Lower leg skin (tissue), 4 donors: ENCODE data around the gene TBRG4. TPM values are rescaled to one million over a fixed set of nuclear protein-coding genes. Genes with fewer than 3 reads are reported as not detected.

Source experiments
- DNase-seq, 2 donors: peaks; one replicate each; pipeline ENCODE4 v3.0.0-alpha.2; 2019; ENCODE audit warnings: low spot score in 2 of 2
- H3K4me3 ChIP-seq: fragments of 200-600 bp; sonication (generic); 2 replicates; pipeline ENCODE4 v1.5.1; 2017; ENCODE audit warnings: mild to moderate bottlenecking, low read depth; ENCODE audit not compliant: poor library complexity, severe bottlenecking
- POLR2A ChIP-seq, 2 donors: fragments of 450-650 bp; IDR thresholded peaks; one replicate each; pipeline ENCODE4 v1.6.1; 2016 to 2017; ENCODE audit warnings: antibody characterized with exemption in 2 of 2, mild to moderate bottlenecking in 1 of 2, moderate library complexity in 1 of 2
- WGBS, 2 donors: methylation state at CpG; one replicate each; pipeline ENCODE4 v1.1.5; 2018; 5-methylcytosine and 5-hydroxymethylcytosine counted together
- intact Hi-C: fragments of 100-400 bp; cut with DNase I; formaldehyde crosslinking; loops from one replicate; pipeline ENCODE4 v1.15.0; 2023; ENCODE audit warnings: low total_unique reads
- total RNA-seq, 4 donors: library from RNA; depleted of rRNA; stranded (reverse); fragments of >200 nt; gene quantifications; one replicate each; pipeline ENCODE4 v1.1.0, GENCODE V29; 2016
- TF ChIP-seq, protein P1 (sequence below), 3 donors: fragments of 450-650 bp; IDR thresholded peaks; one replicate each; pipeline ENCODE4 v1.5.1; 2016; ENCODE audit warnings: antibody characterized with exemption in 3 of 3, mild to moderate bottlenecking in 3 of 3, moderate library complexity in 2 of 3

TBRG4 gene
- total RNA-seq = 10 to 100 TPM; 46.0 to 62.3 (median 58.1) TPM

GRCh38 chr7:45111298-45112223 lies at the start of gene TBRG4:
Gene TBRG4, minus strand, starts transcription at chr7:45111697. Its CDS starts 2,460 bp downstream, at chr7:45109237.
- peak within 1 kb of the TSS; percentile 80 for H3K4me3 ChIP-seq
- peak; percentile 90 to 99 for DNase-seq
- TF ChIP-seq, protein P1, sequence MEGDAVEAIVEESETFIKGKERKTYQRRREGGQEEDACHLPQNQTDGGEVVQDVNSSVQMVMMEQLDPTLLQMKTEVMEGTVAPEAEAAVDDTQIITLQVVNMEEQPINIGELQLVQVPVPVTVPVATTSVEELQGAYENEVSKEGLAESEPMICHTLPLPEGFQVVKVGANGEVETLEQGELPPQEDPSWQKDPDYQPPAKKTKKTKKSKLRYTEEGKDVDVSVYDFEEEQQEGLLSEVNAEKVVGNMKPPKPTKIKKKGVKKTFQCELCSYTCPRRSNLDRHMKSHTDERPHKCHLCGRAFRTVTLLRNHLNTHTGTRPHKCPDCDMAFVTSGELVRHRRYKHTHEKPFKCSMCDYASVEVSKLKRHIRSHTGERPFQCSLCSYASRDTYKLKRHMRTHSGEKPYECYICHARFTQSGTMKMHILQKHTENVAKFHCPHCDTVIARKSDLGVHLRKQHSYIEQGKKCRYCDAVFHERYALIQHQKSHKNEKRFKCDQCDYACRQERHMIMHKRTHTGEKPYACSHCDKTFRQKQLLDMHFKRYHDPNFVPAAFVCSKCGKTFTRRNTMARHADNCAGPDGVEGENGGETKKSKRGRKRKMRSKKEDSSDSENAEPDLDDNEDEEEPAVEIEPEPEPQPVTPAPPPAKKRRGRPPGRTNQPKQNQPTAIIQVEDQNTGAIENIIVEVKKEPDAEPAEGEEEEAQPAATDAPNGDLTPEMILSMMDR (IDR thresholded peaks at IDR 0.05) = peak in 1 of 3 donors; percentile 49
- TF ChIP-seq POLR2A (IDR thresholded peaks at IDR 0.05) = peak in 1 of 2 donors; percentile 72
- intact Hi-C loops = no loop called here
- 0 to 1% methylated on average over 37 to 62 of the region's 64 CpGs for WGBS, 2 donors

GRCh38 chr7:45161138-45161537 lies 49.6 kb upstream of the TBRG4 start:
- no peak for TF ChIP-seq POLR2A (IDR thresholded peaks at IDR 0.05)
- TF ChIP-seq, protein P1 (IDR thresholded peaks at IDR 0.05) = no peak
- 70 to 80% methylated on average over 4 of the region's 4 CpGs for WGBS, 2 donors
- intact Hi-C loops = no loop called here
- no peak overlapping the region for H3K4me3 ChIP-seq
- DNase-seq = no peak

DNA sequence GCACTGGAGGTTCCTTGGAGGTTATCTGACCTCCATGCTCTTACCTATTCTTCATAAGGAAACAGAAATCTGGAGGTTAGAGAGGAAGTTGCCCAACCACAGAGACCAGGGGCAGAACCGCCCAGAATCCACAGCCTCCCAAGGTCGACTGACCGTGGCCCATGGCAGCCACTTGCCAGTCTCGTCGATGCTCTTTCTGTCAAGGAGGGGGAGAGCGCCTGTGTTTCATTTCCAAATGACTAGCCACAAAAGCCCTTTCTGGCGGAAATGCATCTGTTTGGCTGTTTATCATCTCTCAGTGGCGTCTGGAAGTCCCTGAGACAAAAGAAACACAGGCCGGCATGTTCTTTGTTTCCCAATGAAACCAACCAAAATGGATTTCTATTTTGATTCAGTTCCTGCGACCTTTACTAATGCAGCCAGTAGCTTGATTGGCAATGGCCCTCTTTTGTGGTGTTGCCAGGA lies 49.0 kb upstream of the TBRG4 start:
- no peak for DNase-seq
- 52 to 53% methylated on average over 10 of the region's 10 CpGs for WGBS, 2 donors
- H3K4me3 ChIP-seq = no peak overlapping the region
- TF ChIP-seq, protein P1 (IDR thresholded peaks at IDR 0.05) = no peak
- TF ChIP-seq POLR2A (IDR thresholded peaks at IDR 0.05) = no peak
- intact Hi-C loops = no loop called here

DNA sequence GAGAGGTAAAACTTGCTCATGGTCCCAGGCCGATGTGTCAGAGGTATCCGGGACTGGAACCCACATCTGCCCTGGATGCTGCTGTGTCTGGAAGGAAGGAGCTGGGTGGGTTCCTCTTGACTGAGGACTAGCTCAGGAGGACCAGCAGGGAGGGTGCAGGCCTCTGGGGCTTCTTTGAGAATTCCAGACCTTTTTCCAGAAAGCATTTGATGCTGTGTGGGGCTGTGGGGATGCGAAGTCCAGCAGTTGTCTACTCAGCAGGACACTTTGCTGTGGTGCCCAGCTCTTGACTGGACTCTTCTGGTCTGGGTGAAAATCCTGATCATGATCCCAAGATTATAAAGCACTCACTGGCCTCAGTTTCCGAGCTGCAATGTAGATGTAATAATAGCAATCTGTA lies 47.8 kb upstream of the TBRG4 start:
- no peak for TF ChIP-seq POLR2A (IDR thresholded peaks at IDR 0.05)
- TF ChIP-seq, protein P1 (IDR thresholded peaks at IDR 0.05) = no peak
- WGBS, 2 donors = 89 to 100% methylated on average over 3 to 4 of the region's 4 CpGs
- no peak overlapping the region for H3K4me3 ChIP-seq
- DNase-seq = no peak
- intact Hi-C loops = loop anchor here (5.0 kb wide), 1 partner anchor 103 kb away; no protein-coding TSS in a partner anchor

DNA sequence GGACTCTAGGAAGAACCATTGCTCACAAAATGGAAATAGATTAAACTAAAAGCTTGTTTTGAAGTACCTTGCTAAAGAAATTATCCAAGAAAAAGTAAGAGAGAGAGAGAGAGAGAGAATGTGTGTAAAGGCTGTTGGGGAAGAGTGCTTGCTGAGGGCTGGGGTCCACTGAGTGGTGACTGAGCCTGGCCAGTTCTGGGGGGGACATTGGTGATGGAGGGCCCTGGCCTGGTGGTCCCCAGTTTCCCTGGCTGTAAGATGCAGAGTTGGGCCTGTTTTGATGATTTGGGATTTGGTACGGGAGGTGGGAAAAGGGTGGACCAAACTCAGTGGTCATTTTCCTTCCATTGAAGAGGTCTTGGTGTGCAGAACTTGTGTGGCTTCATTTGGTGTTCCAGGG lies 47.0 kb upstream of the TBRG4 start:
- DNase-seq = no peak
- intact Hi-C loops = loop anchor here (5.0 kb wide), 1 partner anchor 104 kb away; no protein-coding TSS in a partner anchor
- 69 to 83% methylated on average over 1 of the region's 1 CpG for WGBS, 2 donors
- no peak overlapping the region for H3K4me3 ChIP-seq
- TF ChIP-seq, protein P1 (IDR thresholded peaks at IDR 0.05) = no peak
- no peak for TF ChIP-seq POLR2A (IDR thresholded peaks at IDR 0.05)
